Smooth muscle cell (in vitro differentiated cells): Measurements from ENCODE around the gene KIZ. TPM values are rescaled to one million over a fixed set of nuclear protein-coding genes. Genes with fewer than 3 reads are reported as not detected.
A peak's percentile ranks its signal among the peaks of the same experiment; 100 is the strongest.

Source experiments
- DNase-seq: peaks from one replicate; lab custom pipeline; 2025; ENCODE audit not compliant: unreplicated experiment; lab: John Stamatoyannopoulos, UW
- H2AFZ ChIP-seq: fragments of 200-600 bp; sonication (generic); 2 replicates; pipeline ENCODE4 v1.6.0; 2016; ENCODE audit warnings: antibody characterized with exemption, low read depth, mild to moderate bottlenecking
- H3F3A ChIP-seq: fragments of 200-600 bp; sonication (generic); 2 replicates; pipeline ENCODE4 v1.6.0; 2017; ENCODE audit warnings: antibody characterized with exemption, low read depth
- H3K27ac ChIP-seq: fragments of 200-600 bp; sonication (generic); 2 replicates; pipeline ENCODE4 v1.5.1; 2016; ENCODE audit warnings: low read depth, mild to moderate bottlenecking
- H3K27me3 ChIP-seq: fragments of 200-600 bp; sonication (generic); 2 replicates; pipeline ENCODE4 v1.6.1; 2016; ENCODE audit warnings: low read depth, mild to moderate bottlenecking
- H3K36me3 ChIP-seq: fragments of 200-600 bp; sonication (generic); 2 replicates; pipeline ENCODE4 v1.5.1; 2016; ENCODE audit warnings: low read depth
- H3K4me1 ChIP-seq: fragments of 200-600 bp; sonication (generic); 2 replicates; pipeline ENCODE4 v1.5.1; 2016; ENCODE audit warnings: low read depth
- H3K4me2 ChIP-seq: fragments of 200-600 bp; sonication (generic); 2 replicates; pipeline ENCODE4 v1.6.0; 2016; ENCODE audit warnings: mild to moderate bottlenecking
- H3K4me3 ChIP-seq: fragments of 200-600 bp; sonication (generic); 2 replicates; pipeline ENCODE4 v1.5.1; 2016; ENCODE audit warnings: mild to moderate bottlenecking
- H3K79me2 ChIP-seq: fragments of 200-600 bp; sonication (generic); 2 replicates; pipeline ENCODE4 v1.6.0; 2016; ENCODE audit warnings: low read depth, mild to moderate bottlenecking
- H3K9ac ChIP-seq: fragments of 200-600 bp; sonication (generic); 2 replicates; pipeline ENCODE4 v1.6.0; 2016; ENCODE audit warnings: low read depth
- H3K9me3 ChIP-seq: fragments of 200-600 bp; sonication (generic); replicated peaks from 2 replicates; pipeline ENCODE4 v1.5.1; 2016; ENCODE audit warnings: low read depth
- H4K20me1 ChIP-seq: fragments of 200-600 bp; sonication (generic); 2 replicates; pipeline ENCODE4 v1.6.0; 2016; ENCODE audit warnings: low read depth
- WGBS: methylation state at CpG from one replicate; pipeline ENCODE4 v1.1.7; 2016; ENCODE audit warnings: low lambda C conversion rate; 5-methylcytosine and 5-hydroxymethylcytosine counted together
- polyA plus RNA-seq: library from polyadenylated mRNA; unstranded; fragments of >200 nt; fragmentation: Nextera tagmentation; extraction: Ambion mirVana; gene quantifications from 2 replicates; pipeline ENCODE4 v1.2.1, GENCODE V29; 2016
- total RNA-seq: library from RNA; depleted of rRNA; stranded (reverse); fragments of >200 nt; gene quantifications from 2 replicates; pipeline ENCODE4 v1.2.3, GENCODE V29; 2014
- TF ChIP-seq, protein P1 (sequence below): fragments of 200-600 bp; sonication (generic); IDR thresholded peaks from 2 replicates; pipeline ENCODE4 v1.5.1; 2017; ENCODE audit warnings: borderline replicate concordance, mild to moderate bottlenecking, antibody characterized with exemption; ENCODE audit not compliant: insufficient read depth, poor library complexity, severe bottlenecking

The KIZ gene
- total and polyA plus RNA-seq, 2 experiments from 2014 or later: 19.2 to 20.9 TPM

DNA sequence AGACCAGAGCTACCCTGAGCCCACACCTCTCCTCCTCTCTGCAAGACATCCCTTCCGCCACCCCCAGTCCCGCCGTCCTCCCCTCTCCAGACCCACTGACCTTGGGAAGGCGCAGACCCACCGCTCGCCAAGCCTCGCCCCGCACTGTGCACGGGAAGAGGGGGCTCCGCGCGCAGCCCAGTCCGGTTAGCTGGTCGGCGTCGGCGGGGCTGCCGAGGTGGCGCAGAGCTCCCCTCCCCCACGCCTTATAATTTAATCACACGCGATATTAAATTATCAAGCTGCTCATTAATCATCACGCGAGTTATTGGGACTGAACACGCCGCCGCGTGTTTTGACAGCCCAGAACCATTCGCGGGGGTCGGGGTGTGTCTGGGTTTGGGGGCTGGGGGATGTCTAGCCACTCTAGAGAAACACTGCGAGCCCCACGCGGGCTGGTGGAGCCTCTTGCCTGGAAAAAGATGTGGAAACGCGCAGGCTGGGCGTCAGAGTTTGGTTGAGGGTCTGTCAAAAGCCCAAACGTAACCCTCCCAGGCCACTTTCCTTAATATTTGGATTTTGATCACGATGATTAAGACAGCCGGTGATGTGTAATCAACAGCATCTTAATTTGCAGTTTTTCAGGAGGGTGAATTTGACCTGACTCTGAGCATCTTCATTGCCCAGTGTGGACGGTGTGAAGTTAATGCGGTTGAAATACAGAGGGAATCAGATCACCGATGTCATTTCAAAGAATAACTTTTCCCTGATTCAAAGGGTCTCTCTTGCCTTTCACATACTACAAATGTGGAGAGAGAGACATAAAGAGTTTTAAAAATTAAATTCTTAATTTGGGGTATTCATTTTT is 19.5 kb upstream of the KIZ start, which contains the start of gene LINC00237:
Gene LINC00237 (minus strand): TSS at position 188 of the 847 bp plus-strand sequence.
- Histone ChIP-seq H4K20me1 (no peaks in the 10 kb centered on the region), H3K4me3 (peak within 1 kb of the TSS; percentile 29), H3K36me3 (no peaks in the 10 kb centered on the region), H3K9me3 (no peaks in the 10 kb centered on the region), H3K4me1 (peaks cover 31% of the 10 kb centered on the region), H2AFZ (peak within 1 kb of the TSS; percentile 37), H3F3A (no peaks in the 10 kb centered on the region), H3K27me3 (peaks cover 99% of the 10 kb centered on the region), H3K4me2 (peak within 1 kb of the TSS; percentile 80), H3K9ac (no peak within 1 kb of the TSS), H3K79me2 (no peaks in the 10 kb centered on the region), H3K27ac (no peak within 1 kb of the TSS)
- no peak for DNase-seq
- TF ChIP-seq, protein P1, sequence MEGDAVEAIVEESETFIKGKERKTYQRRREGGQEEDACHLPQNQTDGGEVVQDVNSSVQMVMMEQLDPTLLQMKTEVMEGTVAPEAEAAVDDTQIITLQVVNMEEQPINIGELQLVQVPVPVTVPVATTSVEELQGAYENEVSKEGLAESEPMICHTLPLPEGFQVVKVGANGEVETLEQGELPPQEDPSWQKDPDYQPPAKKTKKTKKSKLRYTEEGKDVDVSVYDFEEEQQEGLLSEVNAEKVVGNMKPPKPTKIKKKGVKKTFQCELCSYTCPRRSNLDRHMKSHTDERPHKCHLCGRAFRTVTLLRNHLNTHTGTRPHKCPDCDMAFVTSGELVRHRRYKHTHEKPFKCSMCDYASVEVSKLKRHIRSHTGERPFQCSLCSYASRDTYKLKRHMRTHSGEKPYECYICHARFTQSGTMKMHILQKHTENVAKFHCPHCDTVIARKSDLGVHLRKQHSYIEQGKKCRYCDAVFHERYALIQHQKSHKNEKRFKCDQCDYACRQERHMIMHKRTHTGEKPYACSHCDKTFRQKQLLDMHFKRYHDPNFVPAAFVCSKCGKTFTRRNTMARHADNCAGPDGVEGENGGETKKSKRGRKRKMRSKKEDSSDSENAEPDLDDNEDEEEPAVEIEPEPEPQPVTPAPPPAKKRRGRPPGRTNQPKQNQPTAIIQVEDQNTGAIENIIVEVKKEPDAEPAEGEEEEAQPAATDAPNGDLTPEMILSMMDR: no peak
- 9% methylated on average over 43 of the region's 43 CpGs for WGBS

DNA sequence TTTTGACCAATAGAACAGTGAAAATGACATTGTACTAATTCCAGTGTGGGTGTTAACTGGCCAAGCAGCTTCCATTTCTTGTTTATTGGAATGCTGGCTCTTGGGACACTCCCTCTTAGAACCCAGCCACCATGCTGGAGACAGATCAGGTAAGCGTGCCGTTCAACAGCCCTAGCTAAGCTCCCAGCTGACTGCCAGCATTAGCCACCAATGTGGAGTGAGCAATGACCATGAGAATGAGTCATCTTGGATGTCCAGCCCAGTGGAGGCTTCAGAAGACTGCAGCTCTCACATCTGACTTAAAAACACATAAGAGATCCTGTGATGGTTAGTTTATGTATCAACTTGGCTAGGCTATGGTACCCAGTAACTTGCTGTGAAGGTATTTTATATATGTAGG is 16.7 kb upstream of the KIZ start:
- no peaks in the 10 kb centered on the region for H4K20me1 ChIP-seq
- H3F3A ChIP-seq: no peaks in the 10 kb centered on the region
- H3K79me2 ChIP-seq: no peaks in the 10 kb centered on the region
- H2AFZ ChIP-seq: no peak overlapping the region
- no peak for DNase-seq
- TF ChIP-seq, protein P1: no peak
- H3K4me2 ChIP-seq: no peak overlapping the region
- H3K9me3 ChIP-seq: no peaks in the 10 kb centered on the region
- H3K9ac ChIP-seq: no peak overlapping the region
- WGBS: 81% methylated on average over 2 of the region's 2 CpGs
- peaks cover 91% of the 10 kb centered on the region for H3K27me3 ChIP-seq
- no peak overlapping the region for H3K4me3 ChIP-seq
- H3K36me3 ChIP-seq: no peaks in the 10 kb centered on the region
- no peak overlapping the region for H3K27ac ChIP-seq
- peaks cover 10% of the 10 kb centered on the region for H3K4me1 ChIP-seq

DNA sequence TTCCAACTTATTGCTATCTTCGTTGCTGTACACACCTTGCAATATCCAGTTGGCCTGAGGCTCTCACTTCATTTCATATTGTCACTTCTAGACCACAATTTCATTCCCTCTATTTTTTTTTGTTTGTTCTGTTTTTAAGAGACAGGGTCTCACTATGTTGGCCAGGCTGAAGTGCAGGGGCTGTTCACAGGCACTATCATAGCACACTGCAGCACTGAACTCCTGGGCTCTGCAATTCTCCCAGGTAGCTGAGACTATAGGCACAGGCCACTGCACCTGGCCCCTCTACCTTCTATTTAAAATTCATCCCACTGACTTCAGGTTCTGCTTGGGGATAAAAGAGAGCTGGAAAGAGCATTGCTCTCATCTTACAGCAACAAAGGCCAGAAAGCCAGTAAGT is 15.1 kb upstream of the KIZ start:
- Histone ChIP-seq H4K20me1 (no peaks in the 10 kb centered on the region), H3K4me3 (no peak overlapping the region), H3K4me2 (no peak overlapping the region), H3K36me3 (no peaks in the 10 kb centered on the region), H3K27ac (no peak overlapping the region), H3F3A (no peaks in the 10 kb centered on the region), H3K4me1 (peaks cover under 1% of the 10 kb centered on the region), H2AFZ (no peak overlapping the region), H3K9me3 (no peaks in the 10 kb centered on the region), H3K79me2 (no peaks in the 10 kb centered on the region), H3K27me3 (peaks cover 81% of the 10 kb centered on the region), H3K9ac (no peak overlapping the region)
- TF ChIP-seq, protein P1: no peak
- no peak for DNase-seq
- 85% methylated on average over 1 of the region's 1 CpG for WGBS

DNA sequence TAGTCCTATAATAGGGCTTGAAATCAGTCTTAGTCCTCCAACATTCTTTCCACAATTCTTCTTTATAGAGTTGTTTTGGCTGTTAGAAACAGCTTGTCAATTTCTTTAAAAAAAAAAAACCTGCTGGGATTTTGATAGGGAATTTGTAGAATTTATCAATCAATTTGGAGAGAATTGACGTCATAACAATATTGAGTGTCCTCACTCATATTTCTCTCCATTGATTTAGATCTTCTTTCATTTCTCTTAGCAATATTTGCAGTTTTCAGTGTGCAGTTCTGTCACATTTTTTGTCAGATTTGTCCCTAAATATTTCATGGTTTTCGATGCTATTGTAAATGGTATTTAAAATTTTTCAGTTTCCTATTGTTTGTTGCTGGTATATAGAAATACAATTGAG is 14.5 kb upstream of the KIZ start:
- H3K27me3 ChIP-seq: peaks cover 75% of the 10 kb centered on the region
- 77% methylated on average over 2 of the region's 2 CpGs for WGBS

More for the DNA sequence above, 14.5 kb upstream of the KIZ start:
- H3F3A ChIP-seq: no peaks in the 10 kb centered on the region
- no peaks in the 10 kb centered on the region for H3K9me3 ChIP-seq
- no peak overlapping the region for H3K27ac ChIP-seq
- TF ChIP-seq, protein P1: no peak
- no peak overlapping the region for H3K4me2 ChIP-seq
- no peak for DNase-seq
- no peak overlapping the region for H3K9ac ChIP-seq
- no peaks in the 10 kb centered on the region for H3K4me1 ChIP-seq
- no peaks in the 10 kb centered on the region for H3K79me2 ChIP-seq
- H4K20me1 ChIP-seq: no peaks in the 10 kb centered on the region
- H3K36me3 ChIP-seq: no peaks in the 10 kb centered on the region
- H3K4me3 ChIP-seq: no peak overlapping the region
- no peak overlapping the region for H2AFZ ChIP-seq
